HEK293 (cell line): Measurements from ENCODE around the gene DIPK2B.

Experiments
- ATF2 ChIP-seq: fragments of 450-650 bp; formaldehyde crosslinking; IDR thresholded peaks from 2 replicates; pipeline ENCODE4 v1.5.1; 2016; ENCODE audit warnings: missing biosample characterization, missing genetic modification characterization, low read depth
- CTCF ChIP-seq: fragments of 450-650 bp; formaldehyde crosslinking; IDR thresholded peaks from 2 replicates; pipeline ENCODE4 v1.5.1; 2016; ENCODE audit warnings: missing biosample characterization, missing genetic modification characterization
- MEIS1 ChIP-seq: sonication (generic); formaldehyde crosslinking; IDR thresholded peaks from 2 replicates; pipeline ENCODE4 v1.8.1; 2022; ENCODE audit warnings: missing genetic modification reagents, mild to moderate bottlenecking, borderline replicate concordance
- MYNN ChIP-seq: fragments of 450-650 bp; formaldehyde crosslinking; IDR thresholded peaks from 2 replicates; pipeline ENCODE4 v1.5.1; 2016; ENCODE audit warnings: missing biosample characterization, missing genetic modification characterization, borderline replicate concordance
- REST ChIP-seq: fragments of 450-650 bp; formaldehyde crosslinking; IDR thresholded peaks from 2 replicates; pipeline ENCODE4 v1.5.1; 2016; ENCODE audit warnings: missing biosample characterization, missing genetic modification characterization
- ZBTB8A ChIP-seq: fragments of 450-650 bp; formaldehyde crosslinking; IDR thresholded peaks from 2 replicates; pipeline ENCODE4 v1.5.1; 2016; ENCODE audit warnings: missing biosample characterization, missing genetic modification characterization
- ZNF121 ChIP-seq: fragments of 450-650 bp; formaldehyde crosslinking; IDR thresholded peaks from 2 replicates; pipeline ENCODE4 v1.5.1; 2016; ENCODE audit warnings: missing biosample characterization, missing genetic modification characterization
- ZNF350 ChIP-seq: fragments of 450-650 bp; formaldehyde crosslinking; IDR thresholded peaks from 2 replicates; pipeline ENCODE4 v1.5.0; 2017; ENCODE audit warnings: missing biosample characterization, mild to moderate bottlenecking, missing genetic modification characterization
- ZNF571 ChIP-seq: fragments of 450-650 bp; formaldehyde crosslinking; IDR thresholded peaks from 2 replicates; pipeline ENCODE4 v1.5.0; 2017; ENCODE audit warnings: missing biosample characterization, missing genetic modification characterization

DNA sequence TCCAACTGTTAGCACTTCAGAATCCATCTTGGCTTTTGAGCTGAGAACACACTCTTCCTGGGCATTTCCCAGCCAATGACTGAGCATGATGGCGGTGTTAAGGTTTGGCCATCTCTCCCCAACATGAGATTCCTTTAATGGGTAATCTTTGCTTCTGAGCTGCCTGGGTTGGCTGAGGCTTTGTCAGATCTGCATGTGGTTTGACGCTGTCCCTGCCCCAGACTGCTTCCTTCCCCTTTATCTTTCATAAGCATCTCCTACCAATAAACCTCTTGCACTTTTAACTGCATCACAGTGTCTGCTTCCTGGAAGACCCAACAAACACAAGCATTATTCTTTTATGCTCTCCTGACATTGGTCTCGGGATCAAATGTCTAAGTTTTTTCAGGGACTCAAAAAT lies 31.5 kb upstream of the DIPK2B start:
- no peak for TF ChIP-seq ATF2 (tag by site-specific recombination)
- TF ChIP-seq CTCF (tag by site-specific recombination), result no peak
- no peak for TF ChIP-seq ZNF121
- no peak for TF ChIP-seq REST (tag by site-specific recombination)
- no peak for TF ChIP-seq MYNN (tag by site-specific recombination)
- no peak for TF ChIP-seq MEIS1 (CRISPR knock-in tag)
- no peak for TF ChIP-seq ZNF571 (tag by site-specific recombination)
- TF ChIP-seq ZNF350 (tag by site-specific recombination), result no peak
- no peak for TF ChIP-seq ZBTB8A (tag by site-specific recombination)
